NCI-H2196 treated with DMSO at 0.1 percent for 48 hours (cell line): ENCODE results near the gene PNLIP.

Experiments used
- DNase-seq: peaks from one replicate; lab custom pipeline; 2025; ENCODE audit not compliant: unreplicated experiment; lab: John Stamatoyannopoulos, UW

The PNLIP gene

GRCh38 chr10:116545756-116546155, at the start of gene PNLIP:
PNLIP (plus strand) TSS chr10:116545931; CDS start chr10:116546093, 162 bp downstream.
- no peak for DNase-seq

- DNase-seq, result no peak
Measured at GRCh38 chr10:116504786-116505185, 40.9 kb upstream of the PNLIP start.

DNA sequence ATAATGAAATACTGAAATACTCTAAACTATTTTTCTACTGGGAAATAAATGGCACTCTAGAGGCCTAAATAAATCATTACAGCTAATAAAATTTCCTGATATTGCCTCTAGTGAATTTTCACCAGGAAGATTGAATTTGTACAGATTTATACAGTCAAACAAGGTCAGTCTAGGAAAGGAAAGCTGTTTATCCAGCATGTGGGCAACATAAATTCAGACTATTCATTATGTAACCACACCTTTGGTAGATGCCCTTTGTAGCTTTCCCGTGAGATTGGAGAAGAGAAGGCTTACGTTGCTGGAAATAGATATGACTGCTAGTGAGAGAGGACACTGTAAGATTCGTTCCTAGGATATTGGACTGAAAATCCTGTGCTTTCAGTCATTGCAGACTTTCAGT, 35.2 kb upstream of the PNLIP start:
- no peak for DNase-seq

DNA sequence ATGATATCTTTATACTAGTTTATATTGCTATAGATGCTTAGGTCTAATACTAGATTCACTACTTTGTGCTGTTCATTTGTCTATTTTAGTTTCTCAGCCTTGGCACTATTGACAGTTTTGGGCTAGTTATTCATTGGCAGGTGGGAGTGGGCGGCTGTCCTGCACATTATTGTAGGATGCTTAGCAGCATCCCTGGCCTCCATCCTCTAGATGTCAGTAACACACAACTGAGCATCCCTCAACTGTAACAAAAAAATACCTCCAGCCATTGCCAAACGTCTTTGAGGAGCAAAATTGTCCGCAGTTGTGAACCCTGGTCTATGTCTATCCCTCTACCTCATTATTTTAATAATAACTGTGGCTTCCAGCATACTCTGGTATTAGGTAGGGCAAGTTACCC, 34.4 kb upstream of the PNLIP start:
- DNase-seq, result no peak

DNA sequence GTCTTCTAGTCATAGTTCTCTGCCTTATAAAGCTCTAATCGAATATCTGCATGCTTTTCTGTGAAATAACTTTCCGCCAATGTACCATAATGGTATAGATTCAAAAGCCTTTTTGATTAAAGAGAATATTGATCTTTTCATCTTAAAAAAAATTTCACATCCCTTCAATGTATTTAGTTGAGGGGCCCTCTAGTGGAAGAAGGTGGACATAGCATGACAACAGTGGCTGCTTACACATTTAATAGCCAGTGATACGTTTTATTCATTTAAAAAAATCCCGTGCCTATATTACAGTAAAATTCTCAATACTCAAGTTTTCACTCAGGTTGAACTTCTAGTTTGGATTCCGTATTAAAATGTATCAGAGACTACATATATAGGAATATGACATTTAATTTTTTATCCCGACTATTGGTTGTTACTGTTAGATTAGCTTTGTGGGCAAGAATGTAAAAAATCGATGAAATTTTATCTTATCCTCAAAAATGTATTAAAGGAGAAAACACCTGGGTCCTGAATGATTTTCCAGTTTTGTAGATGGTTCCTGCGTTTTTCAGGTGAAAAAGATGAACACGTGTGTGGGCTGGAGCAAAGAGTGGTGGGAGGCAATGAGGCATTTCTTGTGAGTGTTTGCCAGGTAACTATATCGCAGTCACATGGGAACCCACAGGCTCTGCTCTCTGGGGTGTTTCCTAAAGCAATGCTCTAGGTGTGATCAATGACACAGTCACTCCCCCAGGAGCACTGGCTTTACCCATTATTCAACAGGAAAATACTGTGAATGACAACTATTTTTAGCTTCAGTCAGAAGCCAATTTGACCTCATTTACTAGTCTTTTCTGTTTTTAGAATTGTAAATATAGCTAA, 24.1 kb upstream of the PNLIP start:
- DNase-seq, result no peak

DNA sequence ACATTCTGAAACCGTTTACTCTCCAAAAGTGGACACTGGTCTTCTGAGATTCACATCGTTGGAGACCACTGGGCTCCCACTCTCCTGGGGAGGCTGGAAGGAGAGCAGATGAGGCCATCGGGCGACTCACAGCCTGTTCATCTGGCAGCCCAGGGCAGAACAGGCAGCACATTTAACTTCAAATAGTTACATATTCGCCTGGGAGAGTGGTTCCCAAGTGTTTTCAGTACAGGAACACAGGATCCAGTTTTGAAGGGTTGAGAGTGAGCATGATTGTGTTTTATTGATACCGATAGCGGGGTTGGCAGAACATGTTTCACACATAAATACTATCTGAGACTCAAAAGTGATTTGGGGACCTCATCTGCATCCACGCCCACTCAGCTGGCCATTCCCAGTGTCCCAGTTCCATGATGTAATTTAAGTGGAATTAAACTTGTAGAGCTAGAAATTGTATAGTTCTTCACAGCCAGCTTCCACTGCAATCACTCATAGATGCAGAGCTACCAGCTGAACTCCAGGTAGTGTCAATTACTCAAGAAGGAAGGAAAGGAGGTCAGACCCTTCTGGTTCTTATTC, 22.8 kb upstream of the PNLIP start:
- DNase-seq, result no peak

- no peak for DNase-seq
Measured at GRCh38 chr10:116524736-116525135, 21.0 kb upstream of the PNLIP start.

- no peak for DNase-seq
Measured at GRCh38 chr10:116526219-116526618, 19.5 kb upstream of the PNLIP start.

GRCh38 chr10:116536810-116537209, 8.9 kb upstream of the PNLIP start:
- no peak for DNase-seq

DNA sequence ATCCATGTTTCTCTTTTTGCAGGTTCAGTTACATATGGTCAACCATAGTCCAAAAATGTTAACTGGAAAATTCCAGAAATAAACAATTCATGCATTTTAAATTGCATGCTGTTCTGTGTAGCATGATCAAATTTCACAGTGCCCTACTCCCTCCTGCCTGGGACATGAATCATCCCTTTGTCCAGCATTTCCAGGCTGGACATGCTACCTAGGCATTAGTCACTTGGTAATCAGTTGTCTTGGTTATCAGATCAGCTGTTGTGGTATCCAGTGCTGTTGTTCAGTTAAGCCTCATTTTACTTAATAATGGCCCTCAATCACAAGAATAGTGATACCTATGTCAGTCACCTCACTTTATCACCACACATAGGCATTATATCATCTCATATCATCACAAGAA, 7.3 kb upstream of the PNLIP start:
- DNase-seq, result no peak

- DNase-seq, result no peak
Measured at GRCh38 chr10:116538992-116539391, 6.7 kb upstream of the PNLIP start.

DNA sequence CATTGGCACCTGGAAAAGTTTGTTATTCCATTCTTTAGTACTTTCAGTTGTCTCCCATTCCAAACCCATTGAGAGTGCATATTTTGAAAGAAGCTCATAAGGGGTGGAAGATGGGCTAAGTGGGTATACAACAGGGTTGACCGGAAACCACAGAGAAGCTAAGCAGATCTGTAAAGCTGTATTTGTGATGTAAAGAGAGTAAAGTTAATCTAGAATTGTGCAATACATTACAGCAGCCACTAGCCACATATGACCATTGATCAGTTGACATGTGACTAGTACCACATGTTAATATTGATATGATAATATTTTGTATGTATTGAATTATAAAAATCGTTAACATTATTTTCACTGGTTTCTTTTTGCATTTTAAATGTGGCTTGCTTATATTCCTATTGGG, 4.9 kb upstream of the PNLIP start:
- no peak for DNase-seq

- no peak for DNase-seq
Measured at GRCh38 chr10:116542007-116542677, 3.6 kb upstream of the PNLIP start.

GRCh38 chr10:116545122-116545521, 609 bp upstream of the PNLIP start:
- DNase-seq, result no peak

GRCh38 chr10:116548301-116548700, 2.6 kb downstream of the PNLIP start:
- no peak for DNase-seq

DNA sequence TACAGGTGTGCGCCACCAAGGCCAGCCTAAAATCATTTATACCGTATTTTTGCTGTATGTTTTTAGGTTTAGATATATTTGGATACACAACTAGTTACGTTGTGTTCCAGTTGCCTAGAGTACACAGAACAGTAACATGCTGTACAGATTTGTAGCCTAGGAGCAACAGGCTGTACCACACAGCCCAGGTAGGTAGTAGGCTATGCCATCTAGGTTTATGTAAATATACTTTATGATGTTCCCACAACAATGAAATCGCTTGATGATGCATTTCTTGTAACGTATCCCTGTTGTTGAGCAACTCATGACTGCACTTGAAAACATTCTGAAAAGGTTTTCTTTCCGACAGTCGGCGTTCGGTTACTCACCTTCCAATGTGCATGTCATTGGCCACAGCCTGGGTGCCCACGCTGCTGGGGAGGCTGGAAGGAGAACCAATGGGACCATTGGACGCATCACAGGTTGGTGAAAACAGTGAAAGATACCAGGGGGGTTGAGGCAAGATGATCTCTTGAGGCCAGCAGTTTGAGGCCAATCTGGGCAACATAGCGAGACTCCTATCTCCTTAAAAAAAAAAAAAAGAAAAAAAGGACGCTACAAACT, 7.7 kb downstream of the PNLIP start:
- DNase-seq, result no peak

DNA sequence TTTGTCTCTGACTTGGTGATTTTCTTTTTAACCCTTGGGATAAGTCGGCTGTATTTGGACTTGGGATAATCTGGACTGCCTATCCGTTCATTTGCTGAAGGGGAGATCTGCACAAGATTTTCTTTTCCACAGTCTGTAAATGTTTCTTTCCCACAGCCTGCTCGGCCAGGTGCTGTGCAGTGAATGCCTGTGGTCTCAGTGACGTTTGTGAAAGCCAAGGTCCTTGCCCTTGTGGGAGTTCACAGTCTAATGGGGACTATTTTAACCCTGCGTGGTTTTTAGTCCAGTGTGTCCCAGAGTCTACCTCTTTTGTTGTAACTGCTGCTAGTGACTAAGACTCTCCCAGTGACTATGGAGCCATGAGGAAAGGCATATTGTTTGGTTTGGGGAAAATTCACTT, 8.9 kb downstream of the PNLIP start:
- no peak for DNase-seq

DNA sequence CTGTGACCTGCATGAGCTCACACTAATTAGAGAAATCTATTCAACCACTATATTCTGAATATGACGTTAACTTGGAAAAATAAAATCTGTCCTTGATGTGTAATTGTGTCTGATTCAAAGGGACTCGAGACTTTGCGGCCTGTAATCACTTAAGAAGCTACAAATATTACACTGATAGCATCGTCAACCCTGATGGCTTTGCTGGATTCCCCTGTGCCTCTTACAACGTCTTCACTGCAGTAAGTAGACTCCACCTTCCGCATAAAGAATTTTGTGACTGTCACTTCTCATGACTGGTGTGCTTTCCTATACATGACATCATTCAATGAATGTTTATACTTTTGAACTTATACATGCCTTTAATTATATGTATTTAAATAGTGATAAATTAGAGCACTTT, 10.1 kb downstream of the PNLIP start:
- DNase-seq, result no peak

GRCh38 chr10:116557305-116557880, 11.7 kb downstream of the PNLIP start:
- DNase-seq, result no peak

- DNase-seq, result no peak
Measured at GRCh38 chr10:116565534-116565933, 19.8 kb downstream of the PNLIP start.

GRCh38 chr10:116566932-116567331, 21.2 kb downstream of the PNLIP start:
- no peak for DNase-seq
